ENCODE results near the gene CREB3. TPM values are rescaled to one million over a fixed set of nuclear protein-coding genes. Genes with fewer than 3 reads are reported as not detected.

CREB3 gene
- polyA plus RNA-seq, 1 donor from 2014 or later, result 88.4 TPM

- no peak overlapping the region for H3K9ac ChIP-seq (ENCODE audit: low read length)
- H3K27me3 ChIP-seq (ENCODE audit: insufficient read depth, low read depth, low read length), result no peaks in the 10 kb centered on the region
- TF ChIP-seq SMC3 (conservative IDR thresholded peaks at IDR 0.05; ENCODE audit: poor library complexity), result no peak
- TF ChIP-seq TAF1 (IDR thresholded peaks at IDR 0.05; ENCODE audit: low read depth), result no peak
- TF ChIP-seq, protein P1, sequence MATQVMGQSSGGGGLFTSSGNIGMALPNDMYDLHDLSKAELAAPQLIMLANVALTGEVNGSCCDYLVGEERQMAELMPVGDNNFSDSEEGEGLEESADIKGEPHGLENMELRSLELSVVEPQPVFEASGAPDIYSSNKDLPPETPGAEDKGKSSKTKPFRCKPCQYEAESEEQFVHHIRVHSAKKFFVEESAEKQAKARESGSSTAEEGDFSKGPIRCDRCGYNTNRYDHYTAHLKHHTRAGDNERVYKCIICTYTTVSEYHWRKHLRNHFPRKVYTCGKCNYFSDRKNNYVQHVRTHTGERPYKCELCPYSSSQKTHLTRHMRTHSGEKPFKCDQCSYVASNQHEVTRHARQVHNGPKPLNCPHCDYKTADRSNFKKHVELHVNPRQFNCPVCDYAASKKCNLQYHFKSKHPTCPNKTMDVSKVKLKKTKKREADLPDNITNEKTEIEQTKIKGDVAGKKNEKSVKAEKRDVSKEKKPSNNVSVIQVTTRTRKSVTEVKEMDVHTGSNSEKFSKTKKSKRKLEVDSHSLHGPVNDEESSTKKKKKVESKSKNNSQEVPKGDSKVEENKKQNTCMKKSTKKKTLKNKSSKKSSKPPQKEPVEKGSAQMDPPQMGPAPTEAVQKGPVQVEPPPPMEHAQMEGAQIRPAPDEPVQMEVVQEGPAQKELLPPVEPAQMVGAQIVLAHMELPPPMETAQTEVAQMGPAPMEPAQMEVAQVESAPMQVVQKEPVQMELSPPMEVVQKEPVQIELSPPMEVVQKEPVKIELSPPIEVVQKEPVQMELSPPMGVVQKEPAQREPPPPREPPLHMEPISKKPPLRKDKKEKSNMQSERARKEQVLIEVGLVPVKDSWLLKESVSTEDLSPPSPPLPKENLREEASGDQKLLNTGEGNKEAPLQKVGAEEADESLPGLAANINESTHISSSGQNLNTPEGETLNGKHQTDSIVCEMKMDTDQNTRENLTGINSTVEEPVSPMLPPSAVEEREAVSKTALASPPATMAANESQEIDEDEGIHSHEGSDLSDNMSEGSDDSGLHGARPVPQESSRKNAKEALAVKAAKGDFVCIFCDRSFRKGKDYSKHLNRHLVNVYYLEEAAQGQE (IDR thresholded peaks at IDR 0.05; ENCODE audit: borderline replicate concordance), result no peak
- TF ChIP-seq RAD21 (conservative IDR thresholded peaks at IDR 0.05), result no peak
- TF ChIP-seq, protein P2, sequence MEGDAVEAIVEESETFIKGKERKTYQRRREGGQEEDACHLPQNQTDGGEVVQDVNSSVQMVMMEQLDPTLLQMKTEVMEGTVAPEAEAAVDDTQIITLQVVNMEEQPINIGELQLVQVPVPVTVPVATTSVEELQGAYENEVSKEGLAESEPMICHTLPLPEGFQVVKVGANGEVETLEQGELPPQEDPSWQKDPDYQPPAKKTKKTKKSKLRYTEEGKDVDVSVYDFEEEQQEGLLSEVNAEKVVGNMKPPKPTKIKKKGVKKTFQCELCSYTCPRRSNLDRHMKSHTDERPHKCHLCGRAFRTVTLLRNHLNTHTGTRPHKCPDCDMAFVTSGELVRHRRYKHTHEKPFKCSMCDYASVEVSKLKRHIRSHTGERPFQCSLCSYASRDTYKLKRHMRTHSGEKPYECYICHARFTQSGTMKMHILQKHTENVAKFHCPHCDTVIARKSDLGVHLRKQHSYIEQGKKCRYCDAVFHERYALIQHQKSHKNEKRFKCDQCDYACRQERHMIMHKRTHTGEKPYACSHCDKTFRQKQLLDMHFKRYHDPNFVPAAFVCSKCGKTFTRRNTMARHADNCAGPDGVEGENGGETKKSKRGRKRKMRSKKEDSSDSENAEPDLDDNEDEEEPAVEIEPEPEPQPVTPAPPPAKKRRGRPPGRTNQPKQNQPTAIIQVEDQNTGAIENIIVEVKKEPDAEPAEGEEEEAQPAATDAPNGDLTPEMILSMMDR (IDR thresholded peaks at IDR 0.05; ENCODE audit: poor library complexity, severe bottlenecking), result no peak
- no peak for TF ChIP-seq EZH2 (IDR thresholded peaks at IDR 0.05; ENCODE audit: borderline replicate concordance, insufficient read depth, low read length, poor library complexity, severe bottlenecking)
- no peak for TF ChIP-seq EP300 (conservative IDR thresholded peaks at IDR 0.05; ENCODE audit: poor library complexity, severe bottlenecking)
- TF ChIP-seq POLR2AphosphoS5 (IDR thresholded peaks at IDR 0.05), result no peak
- no peak for TF ChIP-seq MXI1 (conservative IDR thresholded peaks at IDR 0.05; ENCODE audit: poor library complexity, severe bottlenecking)
- no peaks in the 10 kb centered on the region for H3F3A ChIP-seq (ENCODE audit: insufficient read depth, low read length, poor library complexity, severe bottlenecking)
- no peak overlapping the region for H3K4me3 ChIP-seq (ENCODE audit: low read length)
- H3K36me3 ChIP-seq (ENCODE audit: insufficient read depth, low read length), result no peaks in the 10 kb centered on the region
- no peaks in the 10 kb centered on the region for H3K79me2 ChIP-seq (replicated peaks; ENCODE audit: insufficient read depth, low read length)
- H4K20me1 ChIP-seq (ENCODE audit: insufficient read depth), result no peaks in the 10 kb centered on the region
- H2AFZ ChIP-seq (ENCODE audit: low read depth, low read length), result no peak overlapping the region
- H3K27ac ChIP-seq (ENCODE audit: low read length), result no peak overlapping the region
- H3K9me2 ChIP-seq (ENCODE audit: insufficient read depth, low read length), result no peaks in the 10 kb centered on the region
- no peak overlapping the region for H3K4me2 ChIP-seq (ENCODE audit: low read length)
- H3K9me3 ChIP-seq (ENCODE audit: low read length), result no peaks in the 10 kb centered on the region
Measured at GRCh38 chr9:35698231-35698630, 34.2 kb upstream of the CREB3 start.

DNA sequence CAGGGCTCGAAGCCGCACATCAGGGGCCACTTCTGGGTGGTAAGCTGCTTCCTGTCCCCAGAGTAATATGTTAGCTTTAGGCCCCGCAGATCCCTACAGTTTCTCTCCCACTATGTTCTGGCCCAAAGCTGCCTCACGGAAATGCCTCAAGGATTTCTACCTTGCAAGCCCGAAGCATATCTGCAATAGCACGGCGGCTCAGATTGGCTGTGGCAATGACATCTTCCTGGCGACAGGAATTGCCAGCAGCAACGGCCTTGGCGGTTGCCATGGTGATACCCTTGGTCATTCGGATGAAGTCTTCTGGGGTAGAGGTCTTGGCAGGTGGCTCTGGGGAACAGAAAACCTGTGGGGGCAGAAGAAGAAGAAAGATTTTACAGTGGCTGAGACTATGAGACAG is 32.4 kb upstream of the CREB3 start:
- Histone ChIP-seq H3K9ac (ENCODE audit: low read length) (no peak overlapping the region), H3K9me2 (ENCODE audit: insufficient read depth, low read length) (no peaks in the 10 kb centered on the region), H3K36me3 (ENCODE audit: insufficient read depth, low read length) (no peaks in the 10 kb centered on the region), H2AFZ (ENCODE audit: low read depth, low read length) (no peak overlapping the region), H4K20me1 (ENCODE audit: insufficient read depth) (no peaks in the 10 kb centered on the region), H3F3A (ENCODE audit: insufficient read depth, low read length, poor library complexity, severe bottlenecking) (no peaks in the 10 kb centered on the region), H3K27me3 (ENCODE audit: insufficient read depth, low read depth, low read length) (no peaks in the 10 kb centered on the region), H3K4me2 (ENCODE audit: low read length) (no peak overlapping the region), H3K79me2 (replicated peaks; ENCODE audit: insufficient read depth, low read length) (no peaks in the 10 kb centered on the region), H3K27ac (ENCODE audit: low read length) (no peak overlapping the region), H3K4me3 (ENCODE audit: low read length) (no peak overlapping the region), H3K9me3 (ENCODE audit: low read length) (no peaks in the 10 kb centered on the region)
- TF ChIP-seq MXI1 (conservative IDR thresholded peaks at IDR 0.05; ENCODE audit: poor library complexity, severe bottlenecking) (no peak), POLR2AphosphoS5 (IDR thresholded peaks at IDR 0.05) (no peak), EP300 (conservative IDR thresholded peaks at IDR 0.05; ENCODE audit: poor library complexity, severe bottlenecking) (no peak)

DNA sequence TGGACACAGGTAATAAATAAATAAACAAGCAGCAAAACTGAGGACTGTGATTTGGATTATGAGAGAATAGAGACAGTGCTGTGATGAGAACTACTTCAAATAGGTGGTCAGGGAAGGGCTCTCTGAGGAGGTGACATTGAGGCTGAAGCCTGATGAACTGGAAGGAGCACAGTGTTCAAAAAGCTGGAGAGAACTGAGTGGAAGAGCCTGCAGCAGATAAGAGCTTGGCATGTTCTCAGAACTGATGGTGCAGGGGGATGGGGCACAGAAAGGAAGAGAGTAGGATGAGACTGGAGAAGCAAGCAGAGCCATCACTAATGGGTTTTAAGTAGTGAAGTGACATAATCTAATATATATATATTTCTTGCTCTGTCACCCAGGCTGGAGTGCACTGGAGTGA is 31.5 kb upstream of the CREB3 start:
- H3K27ac ChIP-seq (ENCODE audit: low read length), result no peak overlapping the region
- no peaks in the 10 kb centered on the region for H3K36me3 ChIP-seq (ENCODE audit: insufficient read depth, low read length)
- no peaks in the 10 kb centered on the region for H3K79me2 ChIP-seq (replicated peaks; ENCODE audit: insufficient read depth, low read length)
- H3F3A ChIP-seq (ENCODE audit: insufficient read depth, low read length, poor library complexity, severe bottlenecking), result no peaks in the 10 kb centered on the region
- H3K9me3 ChIP-seq (ENCODE audit: low read length), result no peaks in the 10 kb centered on the region
- no peak overlapping the region for H3K4me3 ChIP-seq (ENCODE audit: low read length)
- H4K20me1 ChIP-seq (ENCODE audit: insufficient read depth), result no peaks in the 10 kb centered on the region
- no peak overlapping the region for H3K4me2 ChIP-seq (ENCODE audit: low read length)
- no peak for TF ChIP-seq MXI1 (conservative IDR thresholded peaks at IDR 0.05; ENCODE audit: poor library complexity, severe bottlenecking)
- TF ChIP-seq EZH2 (IDR thresholded peaks at IDR 0.05; ENCODE audit: borderline replicate concordance, insufficient read depth, low read length, poor library complexity, severe bottlenecking), result no peak
- TF ChIP-seq SMC3 (conservative IDR thresholded peaks at IDR 0.05; ENCODE audit: poor library complexity), result no peak
- no peaks in the 10 kb centered on the region for H3K9me2 ChIP-seq (ENCODE audit: insufficient read depth, low read length)
- no peak overlapping the region for H3K9ac ChIP-seq (ENCODE audit: low read length)
- H3K27me3 ChIP-seq (ENCODE audit: insufficient read depth, low read depth, low read length), result no peaks in the 10 kb centered on the region
- H2AFZ ChIP-seq (ENCODE audit: low read depth, low read length), result no peak overlapping the region

Measured in neural cell (in vitro differentiated cells).